GM18505 (cell line): ENCODE measurements around the gene EVI5L.
"Not testable (repeated sequence)": the region's sequence is repeated elsewhere in the genome, so short reads cannot be mapped to it uniquely, and the experiment has no call there.

Experiments used
- ATAC-seq: cut with Tn5 transposase; IDR thresholded peaks from one replicate; pipeline ENCODE4 v1.9.1; 2021; ENCODE audit not compliant: unreplicated experiment
- POLR2A ChIP-seq: IDR thresholded peaks from 4 replicates; pipeline ENCODE4 v1.6.1; 2011; ENCODE audit warnings: borderline replicate concordance; ENCODE audit not compliant: insufficient read depth, insufficient read length; ENCODE audit errors: extremely low read depth

EVI5L gene

GRCh38 chr19:7885818-7886217, 55.8 kb downstream of the EVI5L start:
- no peak for TF ChIP-seq POLR2A
- ATAC-seq: no peak

- TF ChIP-seq POLR2A: no peak
- no peak for ATAC-seq
These were observed 57.6 kb downstream of the EVI5L start for GRCh38 chr19:7887408-7888144.

DNA sequence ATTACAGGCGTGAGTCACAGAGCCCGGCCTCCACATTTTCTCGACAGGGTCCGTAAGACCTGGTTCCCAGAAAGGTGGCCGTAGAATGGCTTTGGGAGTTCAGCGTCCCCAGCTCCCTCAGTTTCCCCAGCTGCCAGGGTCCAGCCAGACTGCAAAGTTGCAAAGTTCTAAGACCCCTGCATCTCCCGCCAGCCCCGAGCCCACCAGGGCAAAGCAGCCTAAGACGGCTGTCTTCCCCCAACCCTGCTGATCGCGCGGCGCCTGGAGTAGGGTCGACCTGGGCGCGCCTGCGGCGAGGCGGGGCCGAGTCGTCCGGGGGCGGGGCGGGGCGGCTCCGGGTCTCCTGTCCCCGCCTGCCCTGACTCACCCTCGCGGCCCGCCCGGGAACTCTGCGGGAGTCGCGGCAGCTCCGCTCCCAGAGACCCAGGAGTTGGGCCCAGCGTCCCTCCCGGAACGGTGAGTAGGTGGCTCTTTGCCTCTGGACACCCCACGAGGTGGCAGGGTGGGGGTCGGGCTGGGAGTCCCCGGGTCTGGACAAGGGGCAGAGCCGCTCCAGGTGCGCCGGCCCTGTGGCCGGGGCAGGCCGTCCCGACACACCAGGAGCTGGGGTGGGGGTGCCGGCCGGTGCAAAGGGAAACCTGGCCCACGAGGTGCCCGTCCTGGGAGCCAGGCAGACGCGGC, 58.3 kb downstream of the EVI5L start, which contains the start of gene LRRC8E:
LRRC8E (plus strand) TSS at position 366 of the 681 bp plus-strand sequence. CDS start 7,094 bp downstream, outside the sequence.
- no peak for ATAC-seq
- TF ChIP-seq POLR2A: no peak

DNA sequence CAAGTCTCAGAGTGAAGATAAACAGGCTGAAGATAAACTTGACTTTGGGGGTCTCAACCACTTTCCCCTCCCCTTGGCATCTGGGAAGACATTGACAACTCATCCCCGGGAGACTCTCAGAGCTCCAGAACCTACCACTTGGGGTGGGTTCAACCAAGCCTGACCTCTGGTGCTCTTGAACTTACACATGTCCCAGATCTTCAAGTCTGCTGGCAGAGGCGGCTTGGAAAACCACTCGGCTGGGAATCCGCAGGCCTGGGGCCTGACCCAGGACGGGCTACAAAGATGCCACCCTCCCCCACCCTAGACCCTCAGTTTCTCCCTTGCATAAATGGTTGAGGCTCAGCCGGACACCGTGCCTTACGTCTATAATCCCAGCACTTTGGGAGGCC, 58.8 kb downstream of the EVI5L start:
- TF ChIP-seq POLR2A: no peak
- ATAC-seq: no peak

GRCh38 chr19:7893362-7894101, 63.5 kb downstream of the EVI5L start:
- not testable (repeated sequence) for ATAC-seq

DNA sequence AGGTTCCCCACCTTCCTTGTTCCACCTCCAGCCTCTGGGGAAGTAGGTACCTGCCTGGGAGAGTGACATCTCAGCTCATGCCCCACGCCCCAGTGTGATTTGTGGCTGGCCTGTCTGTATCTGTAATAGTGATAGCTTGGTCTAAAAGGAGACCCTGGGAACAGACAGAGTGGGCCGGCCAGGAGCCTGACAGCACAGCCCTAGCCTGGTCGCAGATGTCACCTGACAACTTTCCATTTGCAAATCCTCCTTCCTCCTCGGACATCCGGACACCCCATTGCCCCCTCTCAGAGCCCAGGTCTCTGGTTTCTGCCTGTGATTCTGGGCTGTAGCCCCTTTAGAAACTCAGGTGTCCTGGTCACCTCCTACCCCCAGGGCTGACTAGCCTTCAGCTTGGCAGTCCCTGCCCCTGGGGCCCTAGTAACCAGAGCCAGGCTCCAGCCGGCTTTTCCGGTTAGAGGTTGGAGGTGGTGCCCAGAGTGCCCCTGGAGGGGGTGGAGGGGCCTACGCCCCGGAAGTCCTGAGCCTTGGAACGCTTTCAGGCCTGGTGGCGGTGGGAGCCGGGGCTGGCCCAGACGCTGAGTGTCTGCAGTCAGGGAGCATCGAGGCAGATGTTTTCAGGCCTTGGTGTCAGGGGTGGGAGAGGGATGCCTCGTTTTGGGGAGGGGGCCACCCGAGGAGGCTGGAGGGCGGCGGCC, 64.7 kb downstream of the EVI5L start:
- TF ChIP-seq POLR2A: no peak
- ATAC-seq: no peak

DNA sequence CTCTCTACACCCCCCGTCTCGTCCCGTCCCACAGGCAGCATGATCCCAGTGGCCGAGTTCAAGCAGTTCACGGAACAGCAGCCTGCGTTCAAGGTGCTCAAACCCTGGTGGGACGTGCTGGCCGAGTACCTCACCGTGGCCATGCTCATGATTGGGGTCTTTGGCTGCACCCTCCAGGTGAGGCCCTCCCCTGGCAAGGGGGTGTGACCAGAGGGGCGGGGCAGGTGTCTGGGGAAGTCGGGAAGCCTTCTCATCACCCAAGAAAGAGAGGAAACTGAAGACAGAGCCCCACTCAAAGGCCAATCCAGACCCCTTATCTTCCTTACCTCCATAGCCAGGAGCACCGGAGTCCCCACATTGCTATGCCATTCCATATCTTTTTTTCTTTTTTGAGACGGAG, 65.5 kb downstream of the EVI5L start:
- TF ChIP-seq POLR2A: no peak
- no peak for ATAC-seq

DNA sequence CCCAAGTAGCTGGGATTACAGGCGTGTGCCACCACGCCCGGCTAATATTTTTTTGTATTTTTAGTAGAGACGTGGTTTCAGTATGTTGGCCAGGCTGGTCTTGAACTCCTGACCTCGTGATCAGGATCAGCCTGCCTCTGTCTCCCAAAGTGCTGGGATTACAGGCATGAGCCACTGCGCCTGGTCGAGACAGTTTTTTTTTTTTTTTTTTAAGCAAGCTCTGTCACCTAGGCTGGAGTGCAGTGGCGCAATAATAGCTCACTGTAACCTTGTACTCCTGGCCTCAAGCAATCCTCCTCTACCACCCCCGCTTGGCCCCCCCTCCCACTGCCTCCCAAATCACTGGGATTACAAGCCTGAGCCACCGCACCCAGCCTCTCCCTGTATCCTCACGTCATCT, 67.3 kb downstream of the EVI5L start:
- no peak for ATAC-seq
- TF ChIP-seq POLR2A: no peak

GRCh38 chr19:7898967-7899366, 68.9 kb downstream of the EVI5L start:
- TF ChIP-seq POLR2A: no peak

DNA sequence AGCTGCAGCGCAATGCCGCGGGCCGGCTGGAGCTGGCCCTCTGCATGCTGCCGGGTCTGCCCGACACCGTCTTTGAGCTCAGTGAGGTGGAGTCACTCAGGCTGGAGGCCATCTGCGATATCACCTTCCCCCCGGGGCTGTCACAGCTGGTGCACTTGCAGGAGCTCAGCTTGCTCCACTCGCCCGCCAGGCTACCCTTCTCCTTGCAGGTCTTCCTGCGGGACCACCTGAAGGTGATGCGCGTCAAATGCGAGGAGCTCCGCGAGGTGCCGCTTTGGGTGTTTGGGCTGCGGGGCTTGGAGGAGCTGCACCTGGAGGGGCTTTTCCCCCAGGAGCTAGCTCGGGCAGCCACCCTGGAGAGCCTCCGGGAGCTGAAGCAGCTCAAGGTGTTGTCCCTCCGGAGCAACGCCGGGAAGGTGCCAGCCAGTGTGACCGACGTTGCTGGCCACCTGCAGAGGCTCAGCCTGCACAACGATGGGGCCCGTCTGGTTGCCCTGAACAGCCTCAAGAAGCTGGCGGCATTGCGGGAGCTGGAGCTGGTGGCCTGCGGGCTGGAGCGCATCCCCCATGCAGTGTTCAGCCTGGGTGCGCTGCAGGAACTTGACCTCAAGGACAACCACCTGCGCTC, 69.8 kb downstream of the EVI5L start:
- no peak for ATAC-seq
- no peak for TF ChIP-seq POLR2A

More at GRCh38 chr19:7898967-7899366, 68.9 kb downstream of the EVI5L start:
- no peak for ATAC-seq

DNA sequence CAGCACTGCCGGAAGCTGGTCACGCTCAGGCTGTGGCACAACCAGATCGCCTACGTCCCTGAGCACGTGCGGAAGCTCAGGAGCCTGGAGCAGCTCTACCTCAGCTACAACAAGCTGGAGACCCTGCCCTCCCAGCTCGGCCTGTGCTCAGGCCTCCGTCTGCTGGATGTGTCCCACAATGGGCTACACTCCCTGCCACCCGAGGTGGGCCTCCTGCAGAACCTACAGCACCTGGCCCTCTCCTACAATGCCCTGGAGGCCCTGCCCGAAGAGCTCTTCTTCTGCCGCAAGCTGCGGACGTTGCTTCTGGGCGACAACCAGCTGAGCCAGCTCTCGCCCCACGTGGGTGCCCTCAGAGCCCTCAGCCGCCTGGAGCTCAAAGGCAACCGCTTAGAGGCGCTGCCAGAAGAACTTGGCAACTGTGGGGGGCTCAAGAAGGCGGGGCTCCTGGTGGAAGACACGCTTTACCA, 70.4 kb downstream of the EVI5L start:
- TF ChIP-seq POLR2A: no peak

DNA sequence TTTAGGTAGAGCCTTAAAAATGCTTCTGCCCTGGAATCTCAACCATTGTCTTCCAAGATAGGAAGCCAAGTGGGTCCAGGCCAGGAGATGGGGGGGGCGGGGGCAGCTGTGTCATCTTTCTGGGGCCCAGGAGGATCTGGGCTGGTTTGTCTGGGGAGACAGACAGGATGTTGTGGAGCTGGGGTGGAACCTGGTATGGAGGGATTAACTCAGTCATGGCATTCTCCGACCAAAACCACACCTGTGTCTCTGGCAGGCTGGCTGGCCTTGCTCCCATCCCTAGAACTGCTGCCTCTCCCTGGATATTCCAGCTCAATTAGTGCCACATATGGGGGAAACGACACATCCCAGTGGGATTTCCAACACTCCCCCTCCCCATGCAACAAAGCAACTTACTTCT, 70.9 kb downstream of the EVI5L start:
- no peak for ATAC-seq
- TF ChIP-seq POLR2A: no peak

More for the DNA sequence above, 70.4 kb downstream of the EVI5L start:
- no peak for ATAC-seq

DNA sequence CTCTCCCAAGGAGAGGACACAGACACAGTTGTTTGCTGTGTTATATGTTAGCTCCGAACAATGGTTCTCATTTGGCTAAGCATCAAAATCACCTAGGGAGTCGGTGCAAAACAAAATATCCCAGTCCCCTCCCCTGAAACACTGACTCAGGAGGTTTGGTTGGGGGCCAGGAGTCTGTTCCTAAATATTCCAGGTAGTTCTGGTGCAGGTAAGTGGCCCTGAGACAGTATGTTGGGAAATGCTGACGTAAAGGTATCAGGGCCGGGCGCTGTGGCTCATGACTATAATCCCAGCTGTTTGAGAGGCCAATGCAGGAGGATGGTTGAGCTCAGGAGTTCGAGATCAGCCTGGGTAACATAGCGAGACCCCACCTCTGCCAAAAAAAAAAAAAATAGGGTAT, 71.3 kb downstream of the EVI5L start:
- no peak for ATAC-seq
- no peak for TF ChIP-seq POLR2A
